Caki2 (cell line): ENCODE data around the gene HMX3. TPM values are rescaled to one million over a fixed set of nuclear protein-coding genes. Genes with fewer than 3 reads are reported as not detected.

ENCODE experiments used
- DNase-seq: peaks from one replicate; pipeline ENCODE4 v3.0.0-alpha.2; 2015; ENCODE audit warnings: low read depth
- in situ Hi-C: cut with HindIII; loops from 2 replicates; pipeline ENCODE4 v1.10.0; 2016; ENCODE audit warnings: low sequenced_read_pairs, low pct_unique_long_range_greater_than_20kb, mixed read lengths
- total RNA-seq: library from RNA; depleted of rRNA; stranded (reverse); fragments of >200 nt; shearing (Covaris generic); gene quantifications from 2 replicates; pipeline ENCODE4 v1.2.3, GENCODE V29; 2014; ENCODE audit warnings: low replicate concordance; rRNA removed

Gene HMX3
- not detected in 2 replicates for total RNA-seq

- no peak for DNase-seq
- in situ Hi-C loops: no loop called here
Observed at GRCh38 chr10:123135415-123136141, at the start of gene HMX3. Gene HMX3, plus strand, starts transcription at chr10:123135970. Its CDS starts 81 bp downstream, at chr10:123136051.

GRCh38 chr10:123086281-123086680, 49.5 kb upstream of the HMX3 start:
- in situ Hi-C loops: no loop called here
- DNase-seq: no peak

- in situ Hi-C loops: no loop called here
- no peak for DNase-seq
Observed at GRCh38 chr10:123087348-123087747, 48.4 kb upstream of the HMX3 start.

GRCh38 chr10:123087786-123088185, 48.0 kb upstream of the HMX3 start:
- no peak for DNase-seq
- in situ Hi-C loops: no loop called here

DNA sequence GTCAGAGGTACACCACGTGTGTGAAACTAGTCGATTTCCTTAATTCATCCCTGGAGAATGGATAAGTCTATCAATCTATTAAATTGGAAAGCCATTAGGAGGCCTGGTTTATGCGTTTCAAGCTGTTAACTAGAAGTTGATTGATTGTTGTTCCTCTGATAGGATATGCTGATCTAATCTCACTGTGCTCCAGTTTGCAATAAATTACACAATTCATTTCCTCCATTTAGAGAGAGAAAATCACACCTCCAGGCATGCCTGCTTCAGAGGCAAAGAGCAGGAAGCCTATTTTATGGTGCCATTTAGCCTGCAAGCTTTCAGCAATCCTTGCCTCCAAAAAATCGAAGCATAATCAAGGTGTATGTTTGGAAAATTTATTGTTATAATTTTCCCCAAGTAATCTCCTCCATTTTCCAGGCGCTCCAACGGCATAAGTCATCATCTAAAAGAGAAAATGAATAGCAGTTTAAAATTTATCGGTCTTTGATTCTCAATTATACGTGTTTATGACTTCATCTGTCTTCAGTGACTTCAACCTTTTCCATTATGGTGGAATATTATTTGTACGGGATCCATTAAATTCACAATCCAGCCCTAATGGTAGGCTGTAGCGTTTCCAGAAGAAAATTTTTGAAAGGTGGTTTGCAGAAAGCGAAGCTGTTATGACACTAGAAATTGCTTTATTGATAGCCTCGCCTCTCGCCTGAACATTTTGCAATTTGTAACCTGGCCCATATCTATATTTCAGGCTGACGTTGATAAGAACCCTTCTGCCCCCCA, 42.9 kb upstream of the HMX3 start:
- in situ Hi-C loops: no loop called here
- DNase-seq: no peak

DNA sequence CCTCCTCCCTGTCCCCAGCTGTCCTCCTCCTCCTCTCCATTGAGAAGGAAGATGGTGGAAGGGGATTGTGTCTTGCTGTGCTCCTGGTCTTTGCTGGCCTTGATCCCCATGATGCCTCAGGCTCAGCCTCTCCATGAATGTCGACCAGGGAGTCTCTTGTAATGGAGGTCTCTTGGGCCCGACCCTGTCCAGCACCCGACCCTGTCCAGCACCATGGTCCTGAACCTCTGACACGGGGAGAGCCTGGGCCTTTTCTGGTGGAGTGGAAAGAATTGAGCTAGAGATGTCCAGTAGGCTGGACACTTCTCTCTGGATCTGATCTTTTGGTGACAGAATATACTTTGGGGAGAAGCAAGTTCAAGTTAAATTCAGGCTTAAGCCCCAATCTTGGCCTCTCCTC, 42.3 kb upstream of the HMX3 start:
- no peak for DNase-seq
- in situ Hi-C loops: no loop called here

- in situ Hi-C loops: no loop called here
Observed at GRCh38 chr10:123096452-123096851, 39.3 kb upstream of the HMX3 start.

GRCh38 chr10:123097039-123097438, 38.7 kb upstream of the HMX3 start:
- no peak for DNase-seq
- in situ Hi-C loops: no loop called here

More at GRCh38 chr10:123096452-123096851, 39.3 kb upstream of the HMX3 start:
- no peak for DNase-seq

GRCh38 chr10:123100030-123100762, 35.6 kb upstream of the HMX3 start:
- DNase-seq: no peak
- in situ Hi-C loops: no loop called here

DNA sequence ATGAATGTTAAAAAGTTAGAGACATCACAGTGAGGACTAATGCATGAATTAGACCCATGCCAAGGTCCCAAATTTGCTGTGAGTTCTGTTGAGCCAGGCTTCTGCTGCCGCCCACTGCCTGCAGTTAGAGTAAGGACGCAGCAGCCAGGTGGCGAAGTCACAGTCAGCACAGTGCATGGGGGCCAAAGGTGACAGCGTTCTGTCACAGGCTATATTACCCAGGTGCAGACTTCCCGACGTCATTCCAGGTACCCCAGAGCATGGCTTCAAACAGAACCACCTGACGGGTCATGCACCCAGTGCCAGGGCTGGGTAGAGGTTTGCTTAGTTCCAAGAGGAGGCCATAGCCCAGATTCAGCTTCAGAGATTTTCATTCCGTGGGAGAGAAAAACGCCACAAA, 33.9 kb upstream of the HMX3 start:
- DNase-seq: no peak
- in situ Hi-C loops: no loop called here

DNA sequence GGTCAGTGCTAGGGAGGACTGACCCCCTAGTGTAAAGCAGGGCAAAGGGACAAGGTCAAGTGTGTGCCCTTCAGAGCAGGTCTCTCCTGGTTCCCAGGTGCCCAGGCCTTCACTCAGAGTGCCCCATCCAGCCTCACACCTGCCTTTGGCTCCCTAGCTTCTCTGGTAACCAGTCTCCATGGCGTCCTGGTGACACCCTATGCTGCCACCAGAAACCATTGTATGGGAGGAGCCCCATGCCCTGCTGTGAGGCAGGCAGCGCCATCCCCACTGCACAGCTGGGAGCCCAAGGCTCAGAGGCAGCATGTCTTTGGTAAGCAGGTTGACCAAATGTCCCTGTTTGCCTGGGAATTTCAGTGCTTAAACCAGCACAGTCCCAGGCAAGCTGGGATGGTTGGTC, 33.1 kb upstream of the HMX3 start:
- no peak for DNase-seq
- in situ Hi-C loops: no loop called here

DNA sequence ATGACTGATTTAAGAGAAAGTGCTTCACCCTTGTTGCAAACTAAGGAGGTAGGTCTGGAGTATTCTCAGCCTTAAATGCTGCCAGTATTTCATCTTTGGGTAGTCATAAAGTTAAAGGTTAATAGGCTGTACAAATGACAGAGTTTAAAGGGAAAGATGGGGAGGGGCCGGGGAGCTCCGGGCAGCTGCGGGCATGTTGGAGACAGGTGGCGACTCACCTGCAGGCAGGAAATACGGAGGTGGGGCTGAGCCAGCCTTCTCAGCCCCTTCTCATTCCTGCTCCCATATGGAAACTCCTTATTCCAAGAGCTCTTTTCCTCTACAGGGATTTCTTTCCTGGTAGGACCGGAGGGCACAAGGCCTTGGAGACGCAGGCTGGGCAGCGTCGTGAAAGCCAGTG, 31.8 kb upstream of the HMX3 start:
- in situ Hi-C loops: no loop called here

DNA sequence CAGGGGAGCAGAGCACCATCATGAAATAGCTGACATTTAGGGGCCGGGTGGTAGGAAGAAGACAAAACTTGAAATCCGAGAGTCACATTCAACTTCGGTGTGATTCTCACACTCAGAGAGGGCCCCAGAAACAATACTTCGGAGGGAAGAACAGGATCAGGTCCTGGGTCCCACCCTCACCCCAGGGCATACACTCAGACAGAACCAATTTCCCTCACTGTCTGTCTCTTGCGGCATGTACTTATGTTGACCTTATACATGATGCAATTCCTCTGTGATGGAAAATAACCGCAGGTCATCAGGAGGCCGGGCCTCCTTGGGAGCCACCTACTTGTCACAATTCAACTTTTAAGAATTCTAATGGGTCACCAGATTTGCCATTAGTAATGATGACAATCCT, 26.3 kb upstream of the HMX3 start:
- peak; percentile 18 for DNase-seq
- in situ Hi-C loops: no loop called here

More for the DNA sequence above, 31.8 kb upstream of the HMX3 start:
- no peak for DNase-seq

DNA sequence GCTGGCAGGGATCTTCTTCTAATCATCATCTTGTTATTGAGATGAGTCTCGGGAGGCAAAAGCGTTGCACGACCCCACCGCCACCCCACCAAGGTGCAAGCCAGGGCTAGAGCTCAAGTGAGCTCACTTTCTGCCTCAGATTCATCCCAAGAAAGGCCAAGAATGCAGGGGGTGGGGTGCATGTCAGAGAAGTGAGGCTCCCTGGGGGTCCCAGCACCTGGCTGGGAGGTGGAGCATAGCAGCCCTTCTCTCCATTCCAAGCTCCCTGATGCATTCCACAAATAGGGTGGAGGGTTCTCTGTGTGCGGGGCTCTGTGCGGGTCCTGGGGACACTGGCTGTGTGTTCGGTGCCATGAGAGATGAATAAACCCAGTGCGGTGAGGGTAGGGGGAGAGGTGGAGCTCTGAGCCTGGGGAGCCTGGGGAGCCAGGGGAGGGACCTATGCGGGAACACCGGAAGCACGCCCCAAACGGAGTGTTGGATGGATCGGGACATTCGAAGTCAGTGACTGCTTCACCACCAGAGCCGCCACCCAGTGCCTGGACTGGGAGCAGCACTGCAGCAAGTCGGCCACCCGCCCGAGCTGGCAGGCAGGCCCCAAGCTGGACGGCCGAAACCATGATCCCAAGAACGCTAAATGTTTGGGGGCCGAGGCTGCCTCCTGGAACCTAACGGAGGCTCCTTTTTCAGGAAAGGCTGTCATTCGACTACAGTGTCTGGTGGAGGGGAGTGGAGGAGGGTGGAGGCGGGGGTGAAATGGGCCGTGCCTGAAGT, 17.9 kb upstream of the HMX3 start:
- in situ Hi-C loops: no loop called here
- DNase-seq: no peak

DNA sequence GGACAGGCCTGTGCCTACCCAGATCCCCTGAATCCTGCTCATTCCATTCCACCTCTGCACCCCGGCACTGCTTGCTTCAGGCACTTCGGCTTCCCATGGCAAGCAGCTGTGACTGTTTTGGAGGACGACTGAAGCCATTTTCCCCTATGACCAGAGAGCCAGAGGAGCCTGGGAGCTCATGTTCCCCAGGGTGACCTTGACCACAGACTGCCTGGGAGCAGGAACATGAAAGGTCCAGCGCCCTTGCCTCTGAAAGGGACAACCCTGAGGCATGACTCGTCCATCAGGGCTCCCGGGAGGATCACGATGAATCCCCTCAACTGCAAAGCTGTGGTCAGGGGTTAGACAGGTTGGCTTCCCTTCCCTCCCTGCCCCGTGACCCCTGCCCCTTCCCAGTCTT, 16.7 kb upstream of the HMX3 start:
- DNase-seq: no peak
- in situ Hi-C loops: no loop called here

GRCh38 chr10:123126246-123126645, 9.5 kb upstream of the HMX3 start:
- in situ Hi-C loops: no loop called here
- DNase-seq: no peak

DNA sequence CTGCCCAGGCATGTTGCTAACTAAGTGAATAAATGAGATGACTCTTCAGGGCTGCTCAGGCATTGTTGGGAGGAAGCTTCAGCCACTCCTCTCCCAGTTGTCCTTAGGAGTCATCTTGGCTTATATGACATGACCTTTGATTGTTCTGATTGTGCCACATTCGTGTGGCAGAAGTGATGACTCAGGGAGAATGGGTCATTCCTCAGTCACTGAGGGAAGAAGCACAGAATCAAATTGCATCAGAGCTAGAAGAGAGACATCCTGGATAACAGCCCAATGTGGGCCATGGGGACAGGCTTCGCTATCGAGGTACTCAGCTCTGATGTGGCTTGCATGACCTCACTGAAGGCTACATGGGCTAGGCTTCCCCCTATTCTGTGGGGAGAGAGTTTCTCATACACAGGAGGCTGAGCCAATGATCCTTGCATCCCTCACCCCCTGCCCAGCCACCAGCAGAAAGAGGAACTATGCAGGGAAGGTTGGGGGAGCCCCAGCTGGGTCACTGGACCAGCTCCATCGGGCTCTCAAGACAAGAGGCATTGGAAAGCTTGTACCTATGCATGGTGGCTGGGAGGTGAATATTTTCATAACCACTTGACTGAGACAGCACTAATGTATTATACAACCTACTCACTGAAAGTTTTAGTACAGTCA, 6.0 kb upstream of the HMX3 start:
- in situ Hi-C loops: no loop called here

More for the DNA sequence above, 6.0 kb upstream of the HMX3 start:
- peak; percentile 6 for DNase-seq
